ENCODE measurements around the gene KCNK4. TPM values are rescaled to one million over a fixed set of nuclear protein-coding genes. Genes with fewer than 3 reads are reported as not detected.

KCNK4 gene
- total RNA-seq, 1 donor from 2014 or later = 0.52 TPM

DNA sequence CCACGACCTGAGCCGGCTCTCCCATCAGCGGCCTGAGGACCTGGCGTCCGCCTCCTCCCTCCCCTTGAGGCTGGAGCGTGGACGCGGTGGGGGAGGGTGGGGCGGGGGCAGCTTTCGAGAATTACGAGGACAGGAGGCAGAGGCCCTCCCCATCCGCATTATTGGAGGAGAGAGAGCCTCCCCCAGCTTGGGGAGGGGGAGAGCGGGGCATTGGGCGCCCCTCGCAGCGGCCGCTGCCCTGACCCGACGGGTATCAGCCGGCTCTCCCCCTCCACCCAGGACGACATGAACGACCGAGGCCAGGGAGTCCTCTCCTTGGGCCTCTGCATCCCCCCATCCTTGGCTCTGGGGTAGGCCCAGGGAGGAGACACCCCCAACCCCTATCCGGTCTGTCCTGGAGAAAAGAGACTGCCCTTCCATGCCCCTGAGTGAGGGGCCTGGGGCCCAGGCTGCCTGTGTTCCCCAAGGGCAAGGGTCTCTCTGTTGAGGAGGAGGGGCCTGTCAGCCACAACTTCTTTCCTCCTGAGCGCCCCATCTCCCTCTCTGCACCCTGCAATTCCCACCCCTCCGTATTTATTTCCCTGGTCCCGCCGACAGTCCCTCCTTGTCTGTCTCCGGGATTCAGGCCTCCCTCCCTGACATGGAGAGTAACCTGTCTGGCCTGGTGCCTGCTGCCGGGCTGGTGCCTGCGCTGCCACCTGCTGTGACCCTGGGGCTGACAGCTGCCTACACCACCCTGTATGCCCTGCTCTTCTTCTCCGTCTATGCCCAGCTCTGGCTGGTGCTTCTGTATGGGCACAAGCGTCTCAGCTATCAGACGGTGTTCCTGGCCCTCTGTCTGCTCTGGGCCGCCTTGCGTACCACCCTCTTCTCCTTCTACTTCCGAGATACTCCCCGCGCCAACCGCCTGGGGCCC lies 5.0 kb upstream of the KCNK4 start:
- peak overlapping the region; percentile 100 for H3K4me2 ChIP-seq (ENCODE audit: low read length)
- Mint-ChIP-seq H3K9me3 (ENCODE audit: unreplicated experiment) (no peaks in the 10 kb centered on the region), H3K36me3 (ENCODE audit: low read depth, unreplicated experiment) (peaks cover 5% of the 10 kb centered on the region), H3K4me1 (ENCODE audit: low read depth, unreplicated experiment) (peaks cover 3% of the 10 kb centered on the region), H3K4me3 (ENCODE audit: unreplicated experiment) (peak overlapping the region; percentile 83), H3K27ac (ENCODE audit: unreplicated experiment) (peak overlapping the region; percentile 30), H3K27me3 (ENCODE audit: low read depth, unreplicated experiment) (peaks cover 17% of the 10 kb centered on the region)
- H3K79me2 ChIP-seq (ENCODE audit: insufficient read depth, low read length) = peaks cover 16% of the 10 kb centered on the region
- peaks cover 16% of the 10 kb centered on the region for H4K20me1 ChIP-seq (ENCODE audit: insufficient read depth, low read length)
- DNase-seq (ENCODE audit: low read depth) (no peak), FAIRE-seq (no peak)
- H3K9me3 ChIP-seq (ENCODE audit: insufficient read depth, low read depth, low read length) = no peaks in the 10 kb centered on the region
- peak overlapping the region; percentile 92 for H3K9ac ChIP-seq (ENCODE audit: low read length)
- H3K4me1 ChIP-seq (ENCODE audit: insufficient read depth, low read length) = peaks cover 10% of the 10 kb centered on the region
- no peaks in the 10 kb centered on the region for H3K36me3 ChIP-seq (ENCODE audit: insufficient read depth, low read length)
- H3K27ac ChIP-seq (ENCODE audit: low read depth, low read length) = no peak overlapping the region
- TF ChIP-seq EZH2 (IDR thresholded peaks at IDR 0.05; ENCODE audit: insufficient read depth, low read length) = no peak
- H3K27me3 ChIP-seq (ENCODE audit: insufficient read depth, low read length) = peaks cover 10% of the 10 kb centered on the region
- peak overlapping the region; percentile 73 for H2AFZ ChIP-seq (ENCODE audit: low read depth, low read length)
- peak overlapping the region; percentile 88 for H3K4me3 ChIP-seq (ENCODE audit: insufficient read depth, low read depth, low read length)

DNA sequence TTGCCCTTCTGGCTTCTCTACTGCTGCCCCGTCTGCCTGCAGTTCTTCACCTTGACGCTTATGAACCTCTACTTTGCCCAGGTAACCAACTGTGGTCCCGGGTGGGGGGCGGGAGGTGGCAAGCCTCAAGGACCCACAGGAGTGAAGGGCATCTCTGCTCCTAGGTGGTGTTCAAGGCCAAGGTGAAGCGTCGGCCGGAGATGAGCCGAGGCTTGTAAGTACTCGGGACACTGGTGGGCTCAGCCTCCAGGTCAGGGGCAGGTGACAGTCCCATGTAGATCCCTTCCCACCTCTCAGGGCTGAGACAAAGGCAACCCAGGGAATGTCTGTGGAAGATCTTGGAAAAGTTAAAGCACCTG lies 4.3 kb upstream of the KCNK4 start:
- no peak for DNase-seq (ENCODE audit: low read depth)
- Mint-ChIP-seq H3K27me3 (ENCODE audit: low read depth, unreplicated experiment) (peaks cover 17% of the 10 kb centered on the region), H3K36me3 (ENCODE audit: low read depth, unreplicated experiment) (peaks cover 4% of the 10 kb centered on the region), H3K4me1 (ENCODE audit: low read depth, unreplicated experiment) (peaks cover 3% of the 10 kb centered on the region), H3K9me3 (ENCODE audit: unreplicated experiment) (no peaks in the 10 kb centered on the region), H3K4me3 (ENCODE audit: unreplicated experiment) (peak overlapping the region; percentile 83), H3K27ac (ENCODE audit: unreplicated experiment) (peak overlapping the region; percentile 30)
- FAIRE-seq = no peak
- no peaks in the 10 kb centered on the region for H3K36me3 ChIP-seq (ENCODE audit: insufficient read depth, low read length)
- H3K4me1 ChIP-seq (ENCODE audit: insufficient read depth, low read length) = peaks cover 12% of the 10 kb centered on the region
- H3K79me2 ChIP-seq (ENCODE audit: insufficient read depth, low read length) = peaks cover 16% of the 10 kb centered on the region
- no peak overlapping the region for H3K9ac ChIP-seq (ENCODE audit: low read length)
- TF ChIP-seq EZH2 (IDR thresholded peaks at IDR 0.05; ENCODE audit: insufficient read depth, low read length) = no peak
- TF ChIP-seq, protein P1, sequence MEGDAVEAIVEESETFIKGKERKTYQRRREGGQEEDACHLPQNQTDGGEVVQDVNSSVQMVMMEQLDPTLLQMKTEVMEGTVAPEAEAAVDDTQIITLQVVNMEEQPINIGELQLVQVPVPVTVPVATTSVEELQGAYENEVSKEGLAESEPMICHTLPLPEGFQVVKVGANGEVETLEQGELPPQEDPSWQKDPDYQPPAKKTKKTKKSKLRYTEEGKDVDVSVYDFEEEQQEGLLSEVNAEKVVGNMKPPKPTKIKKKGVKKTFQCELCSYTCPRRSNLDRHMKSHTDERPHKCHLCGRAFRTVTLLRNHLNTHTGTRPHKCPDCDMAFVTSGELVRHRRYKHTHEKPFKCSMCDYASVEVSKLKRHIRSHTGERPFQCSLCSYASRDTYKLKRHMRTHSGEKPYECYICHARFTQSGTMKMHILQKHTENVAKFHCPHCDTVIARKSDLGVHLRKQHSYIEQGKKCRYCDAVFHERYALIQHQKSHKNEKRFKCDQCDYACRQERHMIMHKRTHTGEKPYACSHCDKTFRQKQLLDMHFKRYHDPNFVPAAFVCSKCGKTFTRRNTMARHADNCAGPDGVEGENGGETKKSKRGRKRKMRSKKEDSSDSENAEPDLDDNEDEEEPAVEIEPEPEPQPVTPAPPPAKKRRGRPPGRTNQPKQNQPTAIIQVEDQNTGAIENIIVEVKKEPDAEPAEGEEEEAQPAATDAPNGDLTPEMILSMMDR (IDR thresholded peaks at IDR 0.05; ENCODE audit: insufficient read depth, low read depth, low read length) = no peak
- peak overlapping the region; percentile 100 for H3K4me2 ChIP-seq (ENCODE audit: low read length)
- H3K4me3 ChIP-seq (ENCODE audit: insufficient read depth, low read depth, low read length) = no peak overlapping the region
- no peak overlapping the region for H2AFZ ChIP-seq (ENCODE audit: low read depth, low read length)
- H4K20me1 ChIP-seq (ENCODE audit: insufficient read depth, low read length) = peaks cover 16% of the 10 kb centered on the region
- H3K27ac ChIP-seq (ENCODE audit: low read depth, low read length) = no peak overlapping the region
- H3K9me3 ChIP-seq (ENCODE audit: insufficient read depth, low read depth, low read length) = no peaks in the 10 kb centered on the region
- H3K27me3 ChIP-seq (ENCODE audit: insufficient read depth, low read length) = peaks cover 13% of the 10 kb centered on the region

DNA sequence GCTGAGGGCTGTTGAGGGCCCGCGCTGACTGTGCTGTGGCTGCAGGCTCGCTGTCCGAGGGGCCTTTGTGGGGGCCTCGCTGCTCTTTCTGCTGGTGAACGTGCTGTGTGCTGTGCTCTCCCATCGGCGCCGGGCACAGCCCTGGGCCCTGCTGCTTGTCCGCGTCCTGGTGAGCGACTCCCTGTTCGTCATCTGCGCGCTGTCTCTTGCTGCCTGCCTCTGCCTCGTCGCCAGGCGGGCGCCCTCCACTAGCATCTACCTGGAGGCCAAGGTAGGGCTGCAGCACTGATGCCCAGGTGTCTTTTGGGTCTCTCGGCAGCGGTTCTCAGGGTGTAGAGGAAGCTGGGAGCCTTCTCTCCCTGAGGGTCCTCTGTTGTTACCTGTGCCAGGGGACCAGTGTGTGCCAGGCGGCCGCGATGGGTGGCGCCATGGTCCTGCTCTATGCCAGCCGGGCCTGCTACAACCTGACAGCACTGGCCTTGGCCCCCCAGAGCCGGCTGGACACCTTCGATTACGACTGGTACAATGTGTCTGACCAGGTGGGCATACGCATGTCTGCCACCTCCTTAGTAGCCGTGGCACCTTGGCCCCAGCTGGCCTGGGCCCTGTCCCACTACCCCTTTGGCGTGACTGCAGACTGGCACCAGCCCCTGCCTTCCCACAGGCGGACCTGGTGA lies 3.3 kb upstream of the KCNK4 start:
- DNase-seq (ENCODE audit: low read depth) = no peak
- Histone ChIP-seq H3K4me1 (ENCODE audit: insufficient read depth, low read length) (peaks cover 13% of the 10 kb centered on the region), H3K27me3 (ENCODE audit: insufficient read depth, low read length) (peaks cover 24% of the 10 kb centered on the region), H3K36me3 (ENCODE audit: insufficient read depth, low read length) (no peaks in the 10 kb centered on the region), H3K9ac (ENCODE audit: low read length) (no peak overlapping the region), H3K9me3 (ENCODE audit: insufficient read depth, low read depth, low read length) (no peaks in the 10 kb centered on the region), H3K4me3 (ENCODE audit: insufficient read depth, low read depth, low read length) (no peak overlapping the region), H3K27ac (ENCODE audit: low read depth, low read length) (no peak overlapping the region), H3K4me2 (ENCODE audit: low read length) (no peak overlapping the region), H3K79me2 (ENCODE audit: insufficient read depth, low read length) (peaks cover 16% of the 10 kb centered on the region), H4K20me1 (ENCODE audit: insufficient read depth, low read length) (peaks cover 20% of the 10 kb centered on the region), H2AFZ (ENCODE audit: low read depth, low read length) (no peak overlapping the region)
- Mint-ChIP-seq H3K4me3 (ENCODE audit: unreplicated experiment) (no peak overlapping the region), H3K36me3 (ENCODE audit: low read depth, unreplicated experiment) (peaks cover 4% of the 10 kb centered on the region), H3K27me3 (ENCODE audit: low read depth, unreplicated experiment) (peaks cover 20% of the 10 kb centered on the region), H3K27ac (ENCODE audit: unreplicated experiment) (no peak overlapping the region), H3K4me1 (ENCODE audit: low read depth, unreplicated experiment) (peaks cover 3% of the 10 kb centered on the region), H3K9me3 (ENCODE audit: unreplicated experiment) (no peaks in the 10 kb centered on the region)
- no peak for TF ChIP-seq EZH2 (IDR thresholded peaks at IDR 0.05; ENCODE audit: insufficient read depth, low read length)
- TF ChIP-seq, protein P1 (IDR thresholded peaks at IDR 0.05; ENCODE audit: insufficient read depth, low read depth, low read length) = no peak
- no peak for FAIRE-seq

Data from astrocyte (in vitro differentiated cells and primary cell).